H1 (cell line): ENCODE data around the gene ATG4C. TPM values are rescaled to one million over a fixed set of nuclear protein-coding genes. Genes with fewer than 3 reads are reported as not detected.

Experiments
- CTCF ChIA-PET: fragments of 300-600 bp; sonication (Branson Sonifier 250); formaldehyde crosslinking; loops from one replicate; lab custom pipeline; 2021; ENCODE audit not compliant: partially characterized antibody; lab: Charles Lee
- POLR2A ChIA-PET: fragments of 300-600 bp; sonication (Branson Sonifier 250); formaldehyde crosslinking; loops from one replicate; lab custom pipeline; 2021; ENCODE audit warnings: inconsistent platforms; ENCODE audit not compliant: partially characterized antibody; lab: Charles Lee
- DNase-seq, 2 experiments: peaks; one replicate each; pipeline versions ENCODE4 v3.0.0 to v3.0.0-alpha.2; 2010 to 2022; ENCODE audit warnings: low spot score in 2 of 2, low read depth in 1 of 2, mixed read lengths in 1 of 2
- FAIRE-seq: peaks from 2 replicates; lab custom pipeline; 2011; peaks lifted over from hg19 to GRCh38; lab: Jason Lieb, UNC
- H2AFZ ChIP-seq: 2 replicates; pipeline ENCODE4 v1.8.1; 2012; ENCODE audit warnings: low read length, inconsistent platforms
- H2AK5ac ChIP-seq: 2 replicates; pipeline ENCODE4 v1.6.1; 2013; ENCODE audit warnings: low read depth, low read length
- H2BK120ac ChIP-seq: replicated peaks from 2 replicates; pipeline ENCODE3; 2013; ENCODE audit warnings: low read depth, low read length, inconsistent platforms
- H2BK12ac ChIP-seq: 2 replicates; pipeline ENCODE4 v1.6.1; 2013; ENCODE audit warnings: low read depth, low read length
- H2BK15ac ChIP-seq: 2 replicates; pipeline ENCODE4 v1.6.1; 2013; ENCODE audit warnings: low read length
- H2BK20ac ChIP-seq: 2 replicates; pipeline ENCODE4 v1.6.1; 2013; ENCODE audit warnings: low read length
- H2BK5ac ChIP-seq: 2 replicates; pipeline ENCODE4 v1.6.1; 2013; ENCODE audit warnings: low read depth, low read length
- H3K14ac ChIP-seq: 2 replicates; pipeline ENCODE4 v1.6.1; 2013; ENCODE audit warnings: inconsistent platforms; ENCODE audit not compliant: insufficient read length
- H3K18ac ChIP-seq: 2 replicates; pipeline ENCODE4 v1.6.1; 2013; ENCODE audit warnings: low read length; ENCODE audit errors: extremely low read depth
- H3K23ac ChIP-seq: 2 replicates; pipeline ENCODE4 v1.6.1; 2013; ENCODE audit warnings: inconsistent platforms; ENCODE audit not compliant: insufficient read length
- H3K23me2 ChIP-seq: 2 replicates; pipeline ENCODE4 v1.6.1; 2013; ENCODE audit warnings: low read depth, low read length
- H3K27ac ChIP-seq: 2 replicates; pipeline ENCODE4 v1.6.1; 2011; ENCODE audit warnings: low read depth, low read length, inconsistent platforms
- H3K27me3 ChIP-seq, 4 experiments: replicated peaks in 1 of 4; 1 replicate in 1 of 4; 2 replicates in 3 of 4; pipeline versions ENCODE4 v1.6.1 to v1.8.1; 2011 to 2013; ENCODE audit warnings: low read length in 3 of 4, mild to moderate bottlenecking in 3 of 4, inconsistent platforms in 2 of 4, mixed read lengths in 2 of 4, moderate library complexity in 1 of 4; ENCODE audit not compliant: control insufficient read depth in 3 of 4, insufficient read depth in 3 of 4; ENCODE audit errors: extremely low read depth in 1 of 4
- H3K36me3 ChIP-seq, 4 experiments: 2 replicates each; pipeline versions ENCODE4 v1.6.1 to v1.8.1; 2011 to 2013; ENCODE audit warnings: mild to moderate bottlenecking in 4 of 4, low read length in 3 of 4, moderate library complexity in 2 of 4, control low read depth in 1 of 4, inconsistent platforms in 1 of 4; ENCODE audit not compliant: insufficient read depth in 4 of 4, control insufficient read depth in 2 of 4
- H3K4ac ChIP-seq: replicated peaks from 2 replicates; pipeline ENCODE3; 2013; ENCODE audit warnings: low read length, low read depth, mixed read lengths, inconsistent platforms; ENCODE audit not compliant: insufficient read length
- H3K4me1 ChIP-seq, 4 experiments: replicated peaks in 1 of 4; 1 replicate in 1 of 4; 2 replicates in 3 of 4; pipeline versions ENCODE4 v1.6.1 to v1.8.1; 2011 to 2013; ENCODE audit warnings: low read length in 3 of 4, inconsistent platforms in 2 of 4, mixed read lengths in 1 of 4; ENCODE audit not compliant: insufficient read depth in 4 of 4, control insufficient read depth in 3 of 4
- H3K4me2 ChIP-seq, 2 experiments: 2 replicates each; pipeline versions ENCODE4 v1.6.1 to v1.8.1; 2011 to 2013; ENCODE audit warnings: low read depth in 2 of 2, low read length in 2 of 2, control low read depth in 1 of 2, inconsistent platforms in 1 of 2, mild to moderate bottlenecking in 1 of 2; ENCODE audit not compliant: insufficient read depth in 1 of 2
- H3K4me3 ChIP-seq, 4 experiments: fragments of 200-600, 300-600 bp in 1 of 4; sonication (generic), shearing (Covaris generic), sonication (Bioruptor Twin) in 1 of 4; 2 replicates each; pipeline versions ENCODE4 v1.5.1 to v1.8.1; 2011 to 2016; ENCODE audit warnings: low read length in 4 of 4, low read depth in 3 of 4, control low read depth in 2 of 4, inconsistent platforms in 2 of 4, mild to moderate bottlenecking in 2 of 4, mixed read lengths in 1 of 4, moderate library complexity in 1 of 4; ENCODE audit not compliant: insufficient read depth in 2 of 4; ENCODE audit errors: extremely low read depth in 1 of 4
- H3K56ac ChIP-seq: replicated peaks from 2 replicates; pipeline ENCODE3; 2013; ENCODE audit warnings: low read depth, mild to moderate bottlenecking, mixed read lengths, low read length, inconsistent platforms; ENCODE audit not compliant: insufficient read length
- H3K79me1 ChIP-seq: 2 replicates; pipeline ENCODE4 v1.6.1; 2013; ENCODE audit warnings: low read depth, low read length, control low read depth
- H3K79me2 ChIP-seq, 2 experiments: 2 replicates each; pipeline versions ENCODE4 v1.6.1 to v1.8.1; 2012 to 2013; ENCODE audit warnings: low read length in 2 of 2, mild to moderate bottlenecking in 2 of 2, inconsistent platforms in 1 of 2; ENCODE audit not compliant: insufficient read depth in 2 of 2, control insufficient read depth in 1 of 2
- H3K9ac ChIP-seq, 4 experiments: replicated peaks in 1 of 4; 1 replicate in 1 of 4; 2 replicates in 3 of 4; pipeline versions ENCODE4 v1.6.1 to v1.8.1; 2011 to 2013; ENCODE audit warnings: low read depth in 3 of 4, low read length in 3 of 4, control low read depth in 2 of 4, mild to moderate bottlenecking in 2 of 4, moderate library complexity in 2 of 4, inconsistent platforms in 1 of 4; ENCODE audit errors: extremely low read depth in 1 of 4
- H3K9me3 ChIP-seq, 2 experiments: 2 replicates each; pipeline versions ENCODE4 v1.6.1 to v1.8.1; 2012 to 2013; ENCODE audit warnings: mild to moderate bottlenecking in 2 of 2, moderate library complexity in 2 of 2, control low read depth in 1 of 2, inconsistent platforms in 1 of 2, low read depth in 1 of 2, low read length in 1 of 2, mixed read lengths in 1 of 2; ENCODE audit not compliant: insufficient read depth in 2 of 2
- H4K20me1 ChIP-seq, 2 experiments: replicated peaks in 1 of 2; 2 replicates each; pipeline versions ENCODE3 to v1.8.1; 2011 to 2013; ENCODE audit warnings: inconsistent platforms in 2 of 2, low read length in 2 of 2, mild to moderate bottlenecking in 1 of 2; ENCODE audit not compliant: insufficient read depth in 2 of 2, control insufficient read depth in 1 of 2
- H4K5ac ChIP-seq: 2 replicates; pipeline ENCODE4 v1.6.1; 2013; ENCODE audit warnings: low read length, low read depth, mixed read lengths, inconsistent platforms; ENCODE audit not compliant: insufficient read length
- H4K8ac ChIP-seq: 2 replicates; pipeline ENCODE4 v1.8.0; 2013; ENCODE audit warnings: mild to moderate bottlenecking, moderate library complexity, low read length, inconsistent platforms; ENCODE audit not compliant: insufficient read depth; ENCODE audit errors: extremely low read depth
- H4K91ac ChIP-seq: replicated peaks from 2 replicates; pipeline ENCODE3; 2013; ENCODE audit warnings: low read length, mixed read lengths, inconsistent platforms; ENCODE audit not compliant: insufficient read length
- KDM1A ChIP-seq: fragments of 200-600, 300-600 bp; sonication (generic); IDR thresholded peaks from 2 replicates; pipeline ENCODE4 v1.7.1; 2016; ENCODE audit warnings: mild to moderate bottlenecking, low read length, borderline replicate concordance
- NRF1 ChIP-seq: IDR thresholded peaks from 2 replicates; pipeline ENCODE4 v1.6.1; 2011; ENCODE audit warnings: mild to moderate bottlenecking, low read depth, low read length, improper control_type of control experiment
- RBBP5 ChIP-seq: IDR thresholded peaks from 2 replicates; pipeline ENCODE4 v1.7.1; 2012; ENCODE audit warnings: low read depth, mild to moderate bottlenecking, inconsistent platforms, low read length, moderate library complexity, borderline replicate concordance
- RFX5 ChIP-seq: IDR thresholded peaks from 2 replicates; pipeline ENCODE4 v1.6.1; 2011; ENCODE audit warnings: low read depth, low read length, improper control_type of control experiment, borderline replicate concordance
- WGBS, 2 experiments: shearing (Covaris generic) in 1 of 2; methylation state at CpG; one replicate each; pipeline versions ENCODE4 v1.1.6 to v1.1.7; 2013 to 2015; ENCODE audit warnings: low lambda C conversion rate in 2 of 2, mixed read lengths in 2 of 2, inconsistent platforms in 1 of 2, low coverage in 1 of 2, missing lambda C conversion rate in 1 of 2; ENCODE audit not compliant: insufficient replicate concordance in 2 of 2, insufficient coverage in 1 of 2, insufficient read length in 1 of 2; ENCODE audit errors: extremely low coverage in 1 of 2, missing lambda C conversion rate in 1 of 2; 5-methylcytosine and 5-hydroxymethylcytosine counted together
- polyA plus RNA-seq, 7 experiments: library from polyadenylated mRNA; depleted of rRNA in 3 of 7; stranded (reverse) in 5 of 7; unstranded in 2 of 7; fragments of >200 nt in 5 of 7; fragments of 200-250 nt in 2 of 7; gene quantifications; 1 replicate in 5 of 7; 2 replicates in 1 of 7; 4 replicates in 1 of 7; pipeline versions ENCODE4 v1.2.1 to v1.2.3, GENCODE V29; 2011 to 2013; ENCODE audit warnings: missing spikeins in 2 of 7, mixed read lengths in 2 of 7
- total RNA-seq: library from RNA; stranded (reverse); fragmentation: NEBNext Ultra II Directional; extraction: Animal tissue kit (Norgen Biotek cat#: 25700); gene quantifications from 2 replicates; pipeline ENCODE4 v1.2.1, GENCODE V29; 2021

The ATG4C gene
- total and polyA plus RNA-seq, 2 of the 8 experiments (the other 6 are each of a cell fraction or from before 2014, with no cell fraction given), result 5.1 to 22.2 TPM

DNA sequence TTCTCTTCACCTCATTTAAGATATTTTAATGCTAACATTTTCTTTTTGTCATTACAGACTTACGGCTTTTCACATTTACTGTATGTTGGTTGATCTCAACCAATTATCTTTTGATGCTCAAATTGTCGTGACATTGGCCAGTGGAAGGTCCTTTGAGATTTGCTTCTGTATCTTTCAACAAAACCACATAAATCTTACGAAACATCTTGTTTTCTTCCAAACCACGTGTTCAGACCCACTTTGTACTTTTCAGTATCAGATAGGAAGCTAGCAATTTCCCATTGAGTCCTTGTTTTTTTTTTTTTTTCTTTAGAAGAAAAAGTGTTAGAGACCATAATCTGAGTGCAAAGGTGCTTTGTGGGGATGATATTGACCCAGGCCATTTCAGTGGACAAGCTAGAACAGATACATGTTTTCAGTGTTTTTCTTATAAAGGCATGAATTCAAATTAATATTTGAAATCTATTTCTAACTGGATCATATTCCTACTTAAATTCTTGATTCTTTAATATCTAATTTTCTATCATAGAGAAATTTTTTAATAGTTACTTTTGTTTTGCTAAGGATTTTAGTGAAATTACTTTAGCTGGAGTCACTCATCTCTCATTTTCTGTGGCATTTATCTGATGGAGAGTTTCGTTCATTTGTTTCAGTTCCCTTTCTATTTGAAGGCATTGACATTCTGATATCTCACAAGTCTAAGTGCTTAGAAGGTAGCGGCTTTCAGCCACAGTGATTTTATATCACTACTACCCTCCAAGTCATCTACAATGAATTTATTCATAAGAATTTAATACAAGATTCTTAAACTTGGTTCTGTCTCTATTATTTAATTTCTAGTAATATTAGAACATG, 26.7 kb downstream of the ATG4C start:
- Histone ChIP-seq H2BK120ac (no peak overlapping the region), H3K14ac (no peak overlapping the region), H2BK20ac (no peak overlapping the region), H4K20me1 (no peaks in the 10 kb centered on the region), H2BK15ac (no peak overlapping the region), H3K4me1 (no peaks in the 10 kb centered on the region), H3K56ac (no peak overlapping the region), H2BK12ac (no peak overlapping the region), H3K4me3 (no peak overlapping the region), H4K5ac (no peak overlapping the region), H3K36me3 (peaks cover 0 to 2% (median 0%) of the 10 kb centered on the region in 4 experiments; a peak in 2 of 8 replicates), H3K23me2 (no peaks in the 10 kb centered on the region), H3K4ac (no peak overlapping the region), H3K79me1 (no peaks in the 10 kb centered on the region), H3K9ac (no peak overlapping the region), H3K9me3 (no peaks in the 10 kb centered on the region), H3K4me2 (no peak overlapping the region), H2AK5ac (no peak overlapping the region), H4K8ac (no peak overlapping the region), H2BK5ac (no peak overlapping the region), H2AFZ (no peak overlapping the region), H3K79me2 (no peaks in the 10 kb centered on the region), H3K18ac (no peak overlapping the region), H4K91ac (no peak overlapping the region), H3K23ac (no peak overlapping the region), H3K27me3 (no peaks in the 10 kb centered on the region), H3K27ac (no peak overlapping the region)
- POLR2A ChIA-PET, result no interaction called here
- DNase-seq (no peak), FAIRE-seq (no peak)
- TF ChIP-seq NRF1, result no peak
- no peak for TF ChIP-seq KDM1A
- TF ChIP-seq RBBP5, result no peak
- TF ChIP-seq RFX5, result no peak
- 93% methylated on average over 6 of the region's 6 CpGs; no CpG with 5 or more reads in 1 of the 2 experiments for WGBS, 2 experiments
- CTCF ChIA-PET, result interaction anchor here (0.5 kb wide), 1 partner anchor 87 kb away, joined by 4 read pairs; no protein-coding TSS in a partner anchor
